SK-N-MC (cell line): ENCODE measurements around the gene KRTAP4-9.

Experiments
- EZH2 ChIP-seq: fragments of 200-600 bp; sonication (generic); IDR thresholded peaks from one replicate; pipeline ENCODE4 v1.6.1; 2017; ENCODE audit warnings: antibody characterized with exemption
- FOXP2 ChIP-seq: optimal IDR thresholded peaks from 2 replicates; pipeline ENCODE3; 2011; ENCODE audit warnings: mild to moderate bottlenecking, moderate library complexity; ENCODE audit not compliant: insufficient read depth; ENCODE audit errors: extremely low read length, control extremely low read depth
- POLR2AphosphoS5 ChIP-seq: IDR thresholded peaks from 2 replicates; pipeline ENCODE4 v1.6.1; 2012; ENCODE audit warnings: mild to moderate bottlenecking, low read depth, low read length, borderline replicate concordance

GRCh38 chr17:41082626-41083025, 22.6 kb upstream of the KRTAP4-9 start:
- no peak for TF ChIP-seq EZH2
- no peak for TF ChIP-seq FOXP2
- peak; percentile 61; the same call in 1 of the 2 replicates for TF ChIP-seq POLR2AphosphoS5
